Fibroblast of lung (primary cell): Measurements from ENCODE around the gene TRIM47. TPM values are rescaled to one million over a fixed set of nuclear protein-coding genes. Genes with fewer than 3 reads are reported as not detected.

Experiments used
- DNase-seq, 2 donors: peaks; one replicate each; pipeline versions ENCODE4 v3.0.0 to v3.0.0-alpha.2; 2010; ENCODE audit warnings: low read depth in 2 of 2
- H2AFZ ChIP-seq: 2 replicates; pipeline ENCODE4 v1.5.1; 2012; ENCODE audit warnings: low read length, control low read depth, inconsistent platforms
- H3K27ac ChIP-seq: 2 replicates; pipeline ENCODE4 v1.5.1; 2011; ENCODE audit warnings: low read length, control low read depth; ENCODE audit not compliant: insufficient read depth
- H3K27me3 ChIP-seq: 2 replicates; pipeline ENCODE4 v1.5.1; 2011; ENCODE audit warnings: mild to moderate bottlenecking, low read length; ENCODE audit not compliant: control insufficient read depth, insufficient read depth
- H3K36me3 ChIP-seq: 2 replicates; pipeline ENCODE4 v1.5.1; 2011; ENCODE audit warnings: low read length; ENCODE audit not compliant: control insufficient read depth, insufficient read depth
- H3K4me1 ChIP-seq: 2 replicates; pipeline ENCODE4 v1.5.1; 2011; ENCODE audit warnings: low read length; ENCODE audit not compliant: control insufficient read depth, insufficient read depth; ENCODE audit errors: extremely low read depth
- H3K4me2 ChIP-seq: 2 replicates; pipeline ENCODE4 v1.5.1; 2011; ENCODE audit warnings: low read length, control low read depth; ENCODE audit not compliant: insufficient read depth; ENCODE audit errors: extremely low read depth
- H3K4me3 ChIP-seq, 4 experiments: fragments of 200-600 bp in 1 of 4; sonication (generic) in 1 of 4; replicated peaks in 1 of 4; 2 replicates each; pipeline ENCODE4 v1.5.1; 2011 to 2016; ENCODE audit warnings: low read length in 4 of 4, low read depth in 3 of 4, mild to moderate bottlenecking in 3 of 4, control low read depth in 2 of 4, inconsistent platforms in 1 of 4, mixed read lengths in 1 of 4; ENCODE audit not compliant: insufficient read depth in 1 of 4; ENCODE audit errors: control extremely low read depth in 1 of 4
- H3K79me2 ChIP-seq: 2 replicates; pipeline ENCODE4 v1.5.1; 2012; ENCODE audit warnings: mild to moderate bottlenecking, low read length, inconsistent platforms; ENCODE audit not compliant: control insufficient read depth, insufficient read depth
- H3K9ac ChIP-seq: 2 replicates; pipeline ENCODE4 v1.5.1; 2011; ENCODE audit warnings: mild to moderate bottlenecking, low read length, control low read depth; ENCODE audit not compliant: insufficient read depth
- H3K9me3 ChIP-seq: 2 replicates; pipeline ENCODE4 v1.5.1; 2012; ENCODE audit warnings: low read depth, low read length; ENCODE audit not compliant: control insufficient read depth, insufficient read depth
- H4K20me1 ChIP-seq: 2 replicates; pipeline ENCODE4 v1.5.1; 2011; ENCODE audit warnings: low read length; ENCODE audit not compliant: control insufficient read depth, insufficient read depth; ENCODE audit errors: extremely low read depth
- CTCF ChIP-seq, 2 donors: IDR thresholded peaks in 1 of 2; conservative IDR thresholded peaks in 1 of 2; 1 replicate in 1 of 2; 2 replicates in 1 of 2; pipeline ENCODE4 v1.5.1; 2011 to 2012; ENCODE audit warnings: low read length in 2 of 2, control low read depth in 1 of 2, inconsistent platforms in 1 of 2, low read depth in 1 of 2, mild to moderate bottlenecking in 1 of 2
- EZH2 ChIP-seq: IDR thresholded peaks from 2 replicates; pipeline ENCODE4 v1.5.1; 2012; ENCODE audit warnings: low read length, control low read depth, mild to moderate bottlenecking; ENCODE audit errors: missing control alignments
- polyA plus RNA-seq, 2 donors: library from polyadenylated mRNA; depleted of rRNA in 1 of 2; stranded (reverse) in 1 of 2; unstranded in 1 of 2; fragments of >200 nt; gene quantifications; 2 replicates each; pipeline ENCODE4 v1.2.1, GENCODE V29; 2011 to 2012; ENCODE audit warnings: missing spikeins in 1 of 2
- total RNA-seq: library from RNA; depleted of rRNA; stranded (reverse); fragments of >200 nt; gene quantifications from 2 replicates; pipeline ENCODE4 v1.2.1, GENCODE V29; 2014

TRIM47 gene
- total and polyA plus RNA-seq, 2 donors (not counting 1 experiment from before 2014, with no cell fraction given) = 2.2 to 16.0 TPM

DNA sequence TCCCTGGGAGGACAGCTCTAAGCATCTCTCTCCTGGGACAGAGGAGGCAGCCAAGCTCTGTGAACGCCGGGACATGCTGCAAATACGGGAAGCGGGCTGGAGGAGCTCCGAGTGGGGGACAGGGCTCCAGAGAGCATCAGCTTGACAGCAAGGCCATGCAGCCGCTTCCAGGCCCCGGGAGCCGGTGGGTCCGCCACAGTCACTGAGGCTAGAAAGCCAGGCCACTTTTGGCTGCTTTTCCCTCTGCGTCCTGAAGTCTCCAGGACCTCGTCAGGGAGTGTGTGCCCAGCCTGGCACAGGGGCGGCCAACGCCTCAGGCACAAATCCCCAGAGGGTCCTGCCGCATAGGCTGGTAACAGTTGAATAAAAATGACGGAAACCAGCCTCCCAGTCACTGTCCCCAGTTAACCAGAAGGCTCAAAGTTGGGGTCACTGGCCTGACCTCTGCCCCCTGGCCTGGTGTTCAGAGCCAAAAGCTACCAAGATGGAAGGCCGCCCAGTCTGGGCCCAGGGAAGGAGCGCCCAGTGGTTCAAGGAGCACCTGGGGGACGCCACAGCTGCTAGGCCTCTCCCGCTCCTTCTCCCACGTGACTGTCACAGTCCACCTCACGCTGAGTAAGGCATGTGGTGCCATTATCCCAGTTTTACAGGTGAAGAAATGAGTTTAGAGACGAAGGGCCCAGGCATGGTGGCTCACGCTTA is 21.5 kb upstream of the TRIM47 start:
- no peak overlapping the region for H3K9ac ChIP-seq
- no peak for DNase-seq
- no peak overlapping the region for H2AFZ ChIP-seq
- peaks cover 15% of the 10 kb centered on the region for H3K36me3 ChIP-seq
- H3K27me3 ChIP-seq = no peaks in the 10 kb centered on the region
- H4K20me1 ChIP-seq = no peaks in the 10 kb centered on the region
- no peaks in the 10 kb centered on the region for H3K9me3 ChIP-seq
- H3K79me2 ChIP-seq = peaks cover 14% of the 10 kb centered on the region
- H3K27ac ChIP-seq = no peak overlapping the region
- no peak for TF ChIP-seq EZH2
- no peak for TF ChIP-seq CTCF (conservative IDR thresholded peaks at IDR 0.05 in 1 of 2, IDR thresholded peaks at IDR 0.05 in 1 of 2; ENCODE audit: low read depth in 1 of 2, low read length in 2 of 2)
- H3K4me1 ChIP-seq = peaks cover 7% of the 10 kb centered on the region
- no peak overlapping the region for H3K4me3 ChIP-seq
- no peak overlapping the region for H3K4me2 ChIP-seq

- no peaks in the 10 kb centered on the region for H3K27me3 ChIP-seq
- no peak overlapping the region for H3K4me2 ChIP-seq
- no peak for TF ChIP-seq EZH2
- TF ChIP-seq CTCF (conservative IDR thresholded peaks at IDR 0.05 in 1 of 2, IDR thresholded peaks at IDR 0.05 in 1 of 2; ENCODE audit: low read depth in 1 of 2, low read length in 2 of 2) = no peak
- peaks cover 13% of the 10 kb centered on the region for H3K79me2 ChIP-seq
- H3K27ac ChIP-seq = no peak overlapping the region
- H2AFZ ChIP-seq = no peak overlapping the region
- no peaks in the 10 kb centered on the region for H3K9me3 ChIP-seq
- no peak overlapping the region for H3K4me3 ChIP-seq
- H3K9ac ChIP-seq = no peak overlapping the region
- DNase-seq = no peak
- peaks cover 15% of the 10 kb centered on the region for H3K36me3 ChIP-seq
- H3K4me1 ChIP-seq = peaks cover 7% of the 10 kb centered on the region
- H4K20me1 ChIP-seq = no peaks in the 10 kb centered on the region
Measured at GRCh38 chr17:75899353-75899752, 21.0 kb upstream of the TRIM47 start.

- peaks cover 15% of the 10 kb centered on the region for H3K36me3 ChIP-seq
- H3K27me3 ChIP-seq = no peaks in the 10 kb centered on the region
- H3K79me2 ChIP-seq = peaks cover 12% of the 10 kb centered on the region
- H2AFZ ChIP-seq = no peak overlapping the region
- H3K4me1 ChIP-seq = peaks cover 7% of the 10 kb centered on the region
- no peak for TF ChIP-seq CTCF (conservative IDR thresholded peaks at IDR 0.05 in 1 of 2, IDR thresholded peaks at IDR 0.05 in 1 of 2; ENCODE audit: low read depth in 1 of 2, low read length in 2 of 2)
- TF ChIP-seq EZH2 = no peak
- peaks cover 2% of the 10 kb centered on the region for H4K20me1 ChIP-seq
- H3K4me2 ChIP-seq = no peak overlapping the region
- H3K4me3 ChIP-seq = no peak overlapping the region
- no peaks in the 10 kb centered on the region for H3K9me3 ChIP-seq
- no peak for DNase-seq
- no peak overlapping the region for H3K9ac ChIP-seq
- no peak overlapping the region for H3K27ac ChIP-seq
Measured at GRCh38 chr17:75898791-75899190, 20.4 kb upstream of the TRIM47 start.
